ENCODE measurements around the gene EMILIN3. TPM values are rescaled to one million over a fixed set of nuclear protein-coding genes. Genes with fewer than 3 reads are reported as not detected.

EMILIN3 gene
- total RNA-seq, 2 experiments from 2014 or later, result not detected

DNA sequence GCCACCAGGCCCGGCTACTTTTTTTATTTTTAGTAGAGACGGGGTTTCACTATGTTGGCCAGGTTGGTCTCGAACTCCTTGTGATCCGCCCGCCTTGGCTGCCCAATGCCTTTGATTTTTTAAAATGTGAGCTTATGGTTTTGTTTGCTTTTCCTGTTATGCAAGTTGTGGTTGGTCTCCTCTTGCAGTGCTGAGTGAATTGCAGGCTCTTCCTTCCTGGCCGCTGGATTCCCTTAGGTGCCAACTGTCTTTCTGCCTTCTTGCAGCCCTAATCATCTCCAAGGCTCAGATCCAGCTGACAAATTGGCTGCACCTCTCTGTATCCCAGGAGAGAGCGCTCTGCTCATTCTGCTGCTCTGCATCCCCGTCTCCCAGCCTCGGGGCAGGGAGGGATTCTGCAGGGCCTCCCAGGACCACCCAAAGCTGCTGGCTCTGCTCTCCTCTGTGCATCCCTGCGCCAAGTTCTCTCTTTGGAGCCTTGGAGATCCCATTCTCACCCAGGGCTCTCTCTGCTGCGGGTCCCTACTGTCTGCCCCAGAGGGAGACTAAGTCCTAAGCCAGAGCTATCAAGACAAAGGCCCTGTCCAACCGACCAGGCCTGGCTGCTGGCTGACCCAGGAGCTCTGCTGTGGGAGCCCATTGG lies 14.1 kb upstream of the EMILIN3 start:
- Mint-ChIP-seq H3K4me3 (no peak overlapping the region), H3K27me3 (peaks cover 20% of the 10 kb centered on the region), H3K36me3 (ENCODE audit: low read depth) (no peaks in the 10 kb centered on the region), H3K27ac (no peak overlapping the region), H3K4me1 (ENCODE audit: low read depth) (no peaks in the 10 kb centered on the region), H3K9me3 (no peaks in the 10 kb centered on the region)
- ATAC-seq (no peak), DNase-seq (no peak)
- ChIA-PET CTCF (no interaction called here), POLR2A (no interaction called here)
- intact Hi-C loops (cut with micrococcal nuclease), result no loop called here
- TF ChIP-seq, protein P1, sequence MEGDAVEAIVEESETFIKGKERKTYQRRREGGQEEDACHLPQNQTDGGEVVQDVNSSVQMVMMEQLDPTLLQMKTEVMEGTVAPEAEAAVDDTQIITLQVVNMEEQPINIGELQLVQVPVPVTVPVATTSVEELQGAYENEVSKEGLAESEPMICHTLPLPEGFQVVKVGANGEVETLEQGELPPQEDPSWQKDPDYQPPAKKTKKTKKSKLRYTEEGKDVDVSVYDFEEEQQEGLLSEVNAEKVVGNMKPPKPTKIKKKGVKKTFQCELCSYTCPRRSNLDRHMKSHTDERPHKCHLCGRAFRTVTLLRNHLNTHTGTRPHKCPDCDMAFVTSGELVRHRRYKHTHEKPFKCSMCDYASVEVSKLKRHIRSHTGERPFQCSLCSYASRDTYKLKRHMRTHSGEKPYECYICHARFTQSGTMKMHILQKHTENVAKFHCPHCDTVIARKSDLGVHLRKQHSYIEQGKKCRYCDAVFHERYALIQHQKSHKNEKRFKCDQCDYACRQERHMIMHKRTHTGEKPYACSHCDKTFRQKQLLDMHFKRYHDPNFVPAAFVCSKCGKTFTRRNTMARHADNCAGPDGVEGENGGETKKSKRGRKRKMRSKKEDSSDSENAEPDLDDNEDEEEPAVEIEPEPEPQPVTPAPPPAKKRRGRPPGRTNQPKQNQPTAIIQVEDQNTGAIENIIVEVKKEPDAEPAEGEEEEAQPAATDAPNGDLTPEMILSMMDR (IDR thresholded peaks at IDR 0.05), result no peak

DNA sequence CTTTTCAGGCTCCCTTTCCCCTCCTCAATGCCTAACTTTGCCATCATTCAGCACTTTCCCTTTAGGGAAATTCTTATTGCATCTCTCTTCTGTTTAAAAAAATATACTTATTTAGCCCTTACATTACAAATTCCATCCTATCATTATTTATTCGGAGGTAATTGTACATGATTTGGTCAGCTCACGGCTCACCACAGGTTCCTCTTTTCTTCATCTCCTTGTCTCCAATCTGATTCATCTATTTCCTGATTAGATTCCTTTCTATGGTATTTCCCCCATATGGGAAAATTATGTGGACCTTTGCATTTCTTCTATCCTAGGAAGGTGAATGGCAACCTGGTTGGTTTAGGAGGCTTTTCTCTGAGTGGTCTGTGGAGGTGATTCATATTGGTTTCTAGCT lies 12.9 kb upstream of the EMILIN3 start:
- DNase-seq (no peak), ATAC-seq (no peak)
- no peaks in the 10 kb centered on the region for H3K4me1 Mint-ChIP-seq (ENCODE audit: low read depth)
- peaks cover 20% of the 10 kb centered on the region for H3K27me3 Mint-ChIP-seq
- H3K9me3 Mint-ChIP-seq, result no peaks in the 10 kb centered on the region
- H3K36me3 Mint-ChIP-seq (ENCODE audit: low read depth), result no peaks in the 10 kb centered on the region
- POLR2A ChIA-PET, result interaction anchor here (0.7 kb wide), 1 partner anchor 112 kb away, joined by 3 read pairs; no protein-coding TSS in a partner anchor
- intact Hi-C loops (cut with micrococcal nuclease), result no loop called here
- CTCF ChIA-PET, result no interaction called here
- H3K4me3 Mint-ChIP-seq, result no peak overlapping the region
- TF ChIP-seq, protein P1 (IDR thresholded peaks at IDR 0.05), result no peak
- no peak overlapping the region for H3K27ac Mint-ChIP-seq

DNA sequence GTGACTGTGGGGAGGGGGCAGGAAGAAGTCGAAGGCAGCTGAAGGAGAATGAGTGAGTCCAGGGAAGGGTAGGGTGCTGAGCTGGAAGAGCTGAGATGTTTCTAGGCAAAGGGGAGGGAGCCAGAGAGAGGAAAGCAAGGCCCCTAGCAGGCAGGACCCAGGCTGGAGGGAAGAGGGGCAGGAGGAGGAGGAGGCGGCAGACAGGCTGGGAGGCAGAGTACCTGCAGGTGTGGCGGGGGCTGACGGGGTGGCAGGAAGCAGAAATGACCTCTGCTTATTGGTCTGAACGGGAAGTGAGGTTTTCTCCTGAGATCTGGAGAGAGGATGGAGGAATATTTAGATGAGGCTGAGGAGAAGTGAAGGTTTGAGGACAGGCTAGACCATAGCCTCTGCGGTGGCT lies 10.7 kb upstream of the EMILIN3 start:
- H3K27ac Mint-ChIP-seq, result no peak overlapping the region
- TF ChIP-seq, protein P1 (IDR thresholded peaks at IDR 0.05), result no peak
- no peak for ATAC-seq
- no peak for DNase-seq
- POLR2A ChIA-PET, result no interaction called here
- CTCF ChIA-PET, result no interaction called here
- intact Hi-C loops (cut with micrococcal nuclease), result no loop called here
- H3K4me1 Mint-ChIP-seq (ENCODE audit: low read depth), result no peaks in the 10 kb centered on the region
- peaks cover 29% of the 10 kb centered on the region for H3K27me3 Mint-ChIP-seq
- H3K36me3 Mint-ChIP-seq (ENCODE audit: low read depth), result no peaks in the 10 kb centered on the region
- H3K4me3 Mint-ChIP-seq, result no peak overlapping the region
- peaks cover 1% of the 10 kb centered on the region for H3K9me3 Mint-ChIP-seq

DNA sequence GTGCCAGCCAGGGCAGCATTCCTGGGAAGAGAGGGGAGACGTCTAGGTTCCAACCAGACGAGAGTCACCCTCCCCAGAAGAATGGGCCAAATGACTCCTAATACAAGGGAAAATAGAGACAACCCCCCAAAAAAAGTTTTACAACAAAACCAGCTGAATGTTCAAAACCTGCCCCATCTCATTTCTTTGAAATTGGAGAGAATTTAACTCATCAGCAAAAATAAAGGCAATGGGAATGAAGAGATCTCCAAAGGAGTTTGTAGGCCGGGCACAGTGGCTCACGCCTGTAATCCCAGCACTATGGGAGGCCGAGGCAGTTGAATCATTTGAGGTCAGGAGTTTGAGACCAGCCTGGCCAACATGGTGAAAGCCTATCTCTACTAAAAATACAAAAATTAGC lies 9.7 kb upstream of the EMILIN3 start:
- H3K9me3 Mint-ChIP-seq, result peaks cover 3% of the 10 kb centered on the region
- H3K4me1 Mint-ChIP-seq (ENCODE audit: low read depth), result no peaks in the 10 kb centered on the region
- intact Hi-C loops (cut with micrococcal nuclease), result no loop called here
- no peak for DNase-seq
- no peak for ATAC-seq
- TF ChIP-seq, protein P1 (IDR thresholded peaks at IDR 0.05), result no peak
- no peak overlapping the region for H3K27ac Mint-ChIP-seq
- POLR2A ChIA-PET, result interaction anchor here (0.6 kb wide), 1 partner anchor 336 kb away, joined by 4 read pairs; no protein-coding TSS in a partner anchor
- no peak overlapping the region for H3K4me3 Mint-ChIP-seq
- CTCF ChIA-PET, result no interaction called here
- no peaks in the 10 kb centered on the region for H3K36me3 Mint-ChIP-seq (ENCODE audit: low read depth)
- peaks cover 33% of the 10 kb centered on the region for H3K27me3 Mint-ChIP-seq

DNA sequence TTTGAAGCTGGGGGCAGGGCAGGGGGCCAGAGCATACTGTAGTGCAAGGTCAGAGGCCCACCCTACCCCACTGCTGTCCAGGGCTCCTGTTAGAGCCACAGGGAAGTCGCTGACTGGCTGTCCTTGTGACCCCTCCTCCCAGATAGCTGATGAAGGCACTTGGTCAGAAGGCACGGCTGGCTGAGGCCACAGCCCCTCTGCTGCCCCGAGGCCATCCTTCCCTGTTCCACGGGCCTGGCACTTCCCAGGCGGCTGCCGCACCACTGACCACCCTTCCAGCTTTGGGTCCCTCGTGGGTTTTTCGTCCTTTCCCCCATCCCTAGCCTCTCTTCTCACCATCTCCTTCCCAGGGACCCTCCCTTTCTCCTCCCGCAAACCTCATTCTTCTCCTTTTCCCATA lies 9.2 kb upstream of the EMILIN3 start:
- H3K27me3 Mint-ChIP-seq, result peaks cover 36% of the 10 kb centered on the region
- CTCF ChIA-PET, result no interaction called here
- no peak for DNase-seq
- H3K4me3 Mint-ChIP-seq, result no peak overlapping the region
- no peak for ATAC-seq
- intact Hi-C loops (cut with micrococcal nuclease), result no loop called here
- H3K36me3 Mint-ChIP-seq (ENCODE audit: low read depth), result no peaks in the 10 kb centered on the region
- H3K9me3 Mint-ChIP-seq, result peaks cover 7% of the 10 kb centered on the region
- H3K4me1 Mint-ChIP-seq (ENCODE audit: low read depth), result no peaks in the 10 kb centered on the region
- TF ChIP-seq, protein P1 (IDR thresholded peaks at IDR 0.05), result no peak
- H3K27ac Mint-ChIP-seq, result no peak overlapping the region
- POLR2A ChIA-PET, result interaction anchor here (0.6 kb wide), 1 partner anchor 336 kb away, joined by 4 read pairs; no protein-coding TSS in a partner anchor
